ENCODE results near the gene TRAF3IP1.

DNA sequence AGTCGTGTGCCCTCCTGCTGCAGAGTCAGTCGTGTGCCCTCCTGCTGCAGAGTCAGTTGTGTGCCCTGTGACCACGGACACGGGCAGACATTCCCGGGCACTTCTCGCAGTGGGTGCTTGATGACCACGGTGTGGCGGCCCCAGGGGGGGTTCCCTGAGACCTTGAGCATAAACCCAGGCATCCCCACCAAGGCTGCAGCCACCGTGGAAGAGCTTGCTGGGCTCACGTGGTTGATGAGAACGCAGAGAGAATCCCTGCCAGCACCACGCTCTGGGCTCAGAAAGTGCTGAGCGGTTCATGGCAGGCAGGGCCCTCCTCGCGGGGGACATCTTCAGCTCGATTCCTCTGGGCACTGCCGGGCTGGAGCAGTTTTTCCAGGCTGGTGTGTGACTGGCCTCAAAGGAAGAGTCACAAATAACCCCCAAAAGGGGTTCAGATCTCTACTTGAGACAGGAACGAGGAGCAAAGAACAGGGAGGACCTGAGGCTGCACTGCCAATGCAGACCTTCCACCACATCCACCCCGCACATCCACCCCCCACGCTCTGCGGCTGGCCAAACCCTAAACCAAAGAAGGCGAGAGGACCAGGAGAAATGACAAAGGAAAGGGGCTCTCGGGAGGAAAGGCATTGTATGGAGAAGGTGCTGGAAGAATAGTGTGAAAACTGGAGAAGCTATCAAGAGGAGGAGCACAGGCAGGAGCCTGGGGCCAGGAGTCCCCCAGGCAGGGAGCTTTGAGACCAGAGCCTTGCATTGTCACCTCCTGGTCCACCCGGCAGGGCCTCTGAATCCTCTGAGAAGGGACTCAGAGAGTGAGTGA is 23.5 kb upstream of the TRAF3IP1 start:
- no peak for TF ChIP-seq CTCF (IDR thresholded peaks at IDR 0.05)
- TF ChIP-seq POLR2A (IDR thresholded peaks at IDR 0.05) = no peak

All from uterus (tissue), 2 donors.